Left ventricle myocardium inferior (tissue), 1 donor: Measurements from ENCODE around the gene STK25. TPM values are rescaled to one million over a fixed set of nuclear protein-coding genes. Genes with fewer than 3 reads are reported as not detected.

Experiments used
- DNase-seq: peaks from one replicate; pipeline ENCODE4 v3.0.0-alpha.2; 2020
- H3K27ac ChIP-seq: fragments of 200-600 bp; replicated peaks from 2 replicates; pipeline ENCODE4 v1.8.0; 2021
- H3K27me3 ChIP-seq: fragments of 200-600 bp; 2 replicates; pipeline ENCODE4 v1.8.0; 2021; ENCODE audit warnings: low read depth
- H3K36me3 ChIP-seq: fragments of 200-600 bp; 2 replicates; pipeline ENCODE4 v1.8.0; 2021
- H3K4me1 ChIP-seq: fragments of 200-600 bp; 2 replicates; pipeline ENCODE4 v1.8.0; 2021
- H3K4me3 ChIP-seq: fragments of 200-600 bp; 2 replicates; pipeline ENCODE4 v1.8.0; 2021; ENCODE audit warnings: mild to moderate bottlenecking, moderate library complexity
- H3K9me3 ChIP-seq: fragments of 200-600 bp; replicated peaks from 2 replicates; pipeline ENCODE4 v1.8.0; 2021
- CTCF ChIP-seq: fragments of 200-600 bp; IDR thresholded peaks from 2 replicates; pipeline ENCODE4 v1.8.0; 2021; ENCODE audit warnings: antibody characterized with exemption, mild to moderate bottlenecking, borderline replicate concordance
- intact Hi-C: fragments of 100-400 bp; cut with micrococcal nuclease; formaldehyde crosslinking; loops from one replicate; pipeline ENCODE4 v1.11.0; 2022
- long read RNA-seq: library from polyadenylated mRNA; unstranded; transcript quantifications from one replicate; pipeline ENCODE4 v2.0.0, GENCODE V29; 2021
- total RNA-seq: library from RNA; stranded (reverse); fragmentation: NEBNext Ultra II Directional; extraction: Animal tissue kit (Norgen Biotek cat#: 25700); gene quantifications from one replicate; pipeline ENCODE4 v1.2.1, GENCODE V29; 2021
- donor health status: DM: no; HTN: yes; CAD: no; lungs with severe emphysema.

Gene STK25
- total RNA-seq = 89.1 TPM
- long read RNA-seq, full-length matches to known transcripts = 307 of 402 reads
- long read RNA-seq, partial matches to known transcripts = 30 of 402 reads
- long read RNA-seq, other reads (novel, unspliced or antisense) = 65 of 402 reads

- peak; percentile 98 for DNase-seq
- peaks cover 45% of the 10 kb centered on the region for H3K4me1 ChIP-seq
Measured at GRCh38 chr2:241508240-241509154, at the start of gene STK25. TSS of gene STK25 (minus strand) at chr2:241508584. CDS start at chr2:241508035, 549 bp downstream.

GRCh38 chr2:241556746-241557145 lies 48.4 kb upstream of the STK25 start:
- no peak for TF ChIP-seq CTCF
- intact Hi-C loops = no loop called here
- H3K27me3 ChIP-seq = peaks cover 52% of the 10 kb centered on the region
- H3K27ac ChIP-seq = no peak overlapping the region
- no peaks in the 10 kb centered on the region for H3K36me3 ChIP-seq
- H3K4me1 ChIP-seq = peaks cover 39% of the 10 kb centered on the region
- DNase-seq = no peak
- H3K9me3 ChIP-seq = peaks cover 21% of the 10 kb centered on the region
- no peak overlapping the region for H3K4me3 ChIP-seq

More at GRCh38 chr2:241508240-241509154, at the start of gene STK25:
- peak within 1 kb of the TSS; percentile 93 for H3K27ac ChIP-seq
- no peaks in the 10 kb centered on the region for H3K27me3 ChIP-seq
- H3K4me3 ChIP-seq = peak within 1 kb of the TSS; percentile 96
- H3K36me3 ChIP-seq = no peaks in the 10 kb centered on the region
- no peaks in the 10 kb centered on the region for H3K9me3 ChIP-seq
- intact Hi-C loops = no loop called here
- TF ChIP-seq CTCF = peak; percentile 8

- DNase-seq = no peak
- intact Hi-C loops = no loop called here
- H3K4me3 ChIP-seq = no peak overlapping the region
- peaks cover 52% of the 10 kb centered on the region for H3K27me3 ChIP-seq
- peaks cover 37% of the 10 kb centered on the region for H3K4me1 ChIP-seq
- no peak overlapping the region for H3K27ac ChIP-seq
- no peaks in the 10 kb centered on the region for H3K36me3 ChIP-seq
- H3K9me3 ChIP-seq = peaks cover 21% of the 10 kb centered on the region
- TF ChIP-seq CTCF = no peak
Measured at GRCh38 chr2:241555711-241556110, 47.3 kb upstream of the STK25 start.

- Histone ChIP-seq H3K36me3 (no peaks in the 10 kb centered on the region), H3K27me3 (peaks cover 49% of the 10 kb centered on the region), H3K9me3 (peaks cover 21% of the 10 kb centered on the region), H3K27ac (no peak overlapping the region), H3K4me1 (peaks cover 28% of the 10 kb centered on the region), H3K4me3 (no peak overlapping the region)
- no peak for TF ChIP-seq CTCF
- DNase-seq = no peak
- intact Hi-C loops = no loop called here
Measured at GRCh38 chr2:241554610-241555322, 46.4 kb upstream of the STK25 start.

GRCh38 chr2:241553981-241554380 lies 45.6 kb upstream of the STK25 start:
- no peak for DNase-seq
- Histone ChIP-seq H3K36me3 (no peaks in the 10 kb centered on the region), H3K27me3 (peaks cover 41% of the 10 kb centered on the region), H3K9me3 (peaks cover 21% of the 10 kb centered on the region), H3K4me3 (no peak overlapping the region), H3K4me1 (peaks cover 20% of the 10 kb centered on the region), H3K27ac (no peak overlapping the region)
- TF ChIP-seq CTCF = no peak
- intact Hi-C loops = no loop called here
